Activated naive CD4-positive, alpha-beta T cell treated with Interleukin-2 at 50 U/mL for 16 hours (primary cell): ENCODE results near the gene LNP1.

Experiments
- DNase-seq: peaks from one replicate; pipeline ENCODE4 v3.0.0-alpha.2; 2020

The LNP1 gene

GRCh38 chr3:100483529-100483928, 82.2 kb downstream of the LNP1 start:
- DNase-seq: no peak

GRCh38 chr3:100486808-100487207, 85.5 kb downstream of the LNP1 start:
- DNase-seq: no peak

GRCh38 chr3:100489118-100489517, 87.8 kb downstream of the LNP1 start:
- DNase-seq: no peak

- DNase-seq: peak; percentile 68
Measured at GRCh38 chr3:100492059-100493006, 91.0 kb downstream of the LNP1 start, which contains the start of gene TMEM45A. TSS of gene TMEM45A (plus strand) at chr3:100492619. CDS start at chr3:100555212, 62,593 bp downstream.

GRCh38 chr3:100496711-100497261, 95.4 kb downstream of the LNP1 start:
- no peak for DNase-seq

- DNase-seq: no peak
Measured at GRCh38 chr3:100499651-100500050, 98.3 kb downstream of the LNP1 start.

GRCh38 chr3:100500320-100500880, 99.1 kb downstream of the LNP1 start:
- DNase-seq: no peak

- no peak for DNase-seq
Measured at GRCh38 chr3:100503448-100503847, 102.1 kb downstream of the LNP1 start.
